HG02642 (cell line): ENCODE results near the gene DPM2.

Experiments used
- ATAC-seq: cut with Tn5 transposase; IDR thresholded peaks from one replicate; pipeline ENCODE4 v1.9.1; 2021; ENCODE audit warnings: mild to moderate bottlenecking; ENCODE audit not compliant: unreplicated experiment, poor library complexity

The DPM2 gene, protein sequence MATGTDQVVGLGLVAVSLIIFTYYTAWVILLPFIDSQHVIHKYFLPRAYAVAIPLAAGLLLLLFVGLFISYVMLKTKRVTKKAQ

DNA sequence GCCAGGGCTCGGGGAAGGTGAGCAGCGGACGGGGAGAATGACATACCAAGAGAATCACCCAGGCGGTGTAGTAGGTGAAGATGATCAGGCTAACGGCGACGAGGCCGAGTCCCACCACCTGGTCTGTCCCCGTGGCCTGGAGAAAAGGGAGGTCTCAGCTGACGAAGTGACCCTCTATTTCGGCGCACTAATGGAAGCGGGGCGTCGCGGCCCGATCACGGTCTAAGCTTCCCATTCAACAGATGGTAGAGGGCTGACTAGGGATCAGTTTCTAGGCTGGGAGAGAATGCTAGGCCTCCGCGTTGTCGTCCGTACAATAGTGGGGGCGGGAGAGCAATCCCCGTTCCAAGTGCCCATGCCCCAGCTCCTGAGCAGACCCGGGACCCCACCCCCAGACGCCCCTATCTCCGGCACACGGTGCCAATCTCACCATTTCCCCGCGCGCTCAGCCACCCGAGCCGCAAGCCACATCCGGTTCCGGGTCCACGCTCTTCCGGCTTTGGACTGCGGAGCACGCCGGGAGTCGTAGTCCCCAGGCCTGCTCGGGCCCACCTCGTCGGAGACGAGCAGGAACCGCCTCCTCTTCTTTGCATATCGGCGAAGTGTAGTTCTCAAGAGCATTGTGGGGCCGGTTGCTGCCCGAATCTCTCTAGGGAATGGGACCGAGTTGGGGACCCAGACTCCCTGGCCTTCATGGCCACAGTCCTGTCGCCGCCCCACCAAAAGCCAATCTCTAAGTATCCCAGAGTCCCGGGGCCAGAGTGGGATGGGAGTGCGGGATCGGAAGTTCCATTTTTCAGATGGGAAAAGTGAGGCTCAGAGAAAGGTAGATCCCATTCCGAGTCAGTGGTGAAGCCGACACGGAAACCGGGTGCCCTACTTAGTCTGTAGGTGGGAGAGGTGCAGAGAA lies at the start of gene DPM2:
TSS of gene DPM2 (minus strand) at position 467 of the 910 bp plus-strand sequence. CDS start at position 433, 34 bp downstream.
- ATAC-seq = peak; percentile 88

DNA sequence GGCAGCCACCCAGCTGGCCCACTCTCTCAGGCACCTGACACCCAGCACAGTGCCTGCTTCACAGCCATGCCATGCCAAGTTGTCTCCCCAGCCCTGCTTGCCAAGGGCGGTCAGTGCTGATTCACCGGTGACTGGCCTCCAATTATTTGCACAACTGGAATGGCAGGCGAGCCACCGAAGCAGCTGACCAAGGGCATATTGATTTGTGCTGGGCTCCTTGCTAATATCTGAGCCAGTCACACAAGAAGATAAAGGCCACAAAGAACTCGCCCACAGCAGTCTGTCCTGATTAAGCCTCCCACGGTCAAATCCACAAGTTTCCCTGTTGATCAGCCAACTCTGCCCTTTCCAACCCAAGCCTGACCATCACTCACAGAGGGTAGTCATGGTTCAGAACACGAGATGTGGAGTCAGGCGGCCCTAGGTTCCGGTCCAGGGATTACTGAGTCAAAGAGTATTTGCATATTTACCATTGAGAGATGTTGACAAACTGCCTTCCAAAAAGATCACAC lies 49.5 kb upstream of the DPM2 start:
- ATAC-seq = no peak

DNA sequence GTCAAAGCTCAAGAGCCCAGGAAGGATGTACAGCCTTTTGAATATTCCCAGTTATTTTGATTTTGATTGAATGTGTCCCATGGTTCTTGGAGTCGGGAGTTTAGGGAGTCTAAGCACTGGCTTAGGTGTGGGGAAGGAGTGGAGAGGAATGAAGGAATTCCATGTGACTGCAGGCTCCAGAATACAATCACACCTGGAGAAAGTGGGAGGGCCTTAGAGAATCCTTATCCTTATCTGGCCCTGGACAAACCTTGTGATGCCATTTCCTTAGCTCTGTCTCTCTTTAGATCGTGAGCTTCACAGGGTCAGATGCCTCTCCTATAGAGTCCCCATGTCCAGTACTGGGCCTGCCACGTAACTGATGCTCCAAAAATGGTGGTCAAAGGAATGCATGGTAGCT lies 47.4 kb upstream of the DPM2 start:
- no peak for ATAC-seq

DNA sequence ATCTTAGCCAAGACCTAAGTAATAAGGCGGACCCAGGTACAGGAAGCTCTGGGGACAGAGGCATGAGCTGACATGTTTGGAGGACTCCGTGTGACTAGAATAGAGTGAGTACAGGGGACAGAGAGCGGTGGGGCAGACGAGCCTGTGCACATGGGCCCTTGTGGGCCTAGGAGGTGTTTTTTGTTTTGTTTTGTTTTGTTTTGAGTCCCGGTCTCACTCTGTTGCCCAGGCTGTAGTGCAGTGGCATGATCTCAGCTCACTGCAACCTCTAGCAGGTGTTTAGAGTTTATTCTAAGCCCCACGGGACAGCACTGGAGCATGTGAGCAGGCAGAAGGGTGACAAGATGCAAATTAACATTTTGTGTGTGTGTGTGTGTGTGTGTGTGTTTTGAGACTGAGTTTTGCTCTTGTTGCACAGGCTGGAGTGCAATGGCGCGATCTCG lies 46.2 kb upstream of the DPM2 start:
- ATAC-seq = peak; percentile 30

DNA sequence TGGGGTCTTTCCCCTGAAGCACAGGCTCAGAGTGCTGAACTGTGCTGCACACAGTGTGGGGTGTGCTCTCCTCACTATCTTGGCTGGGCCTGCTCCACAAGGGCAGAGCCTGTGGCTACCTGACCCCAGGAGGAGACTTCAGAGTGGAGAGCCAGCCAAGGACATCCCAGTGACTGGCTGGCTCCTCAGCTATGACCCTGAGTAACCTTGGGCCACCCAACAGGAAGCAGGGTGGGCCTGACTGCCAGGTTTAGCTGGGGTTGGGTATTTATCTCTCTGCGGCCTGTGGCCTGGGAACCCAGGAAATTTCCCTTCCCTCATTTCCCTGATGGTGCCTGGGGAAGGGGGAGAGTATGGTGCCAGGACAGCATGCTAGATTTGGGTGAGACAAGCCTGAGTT lies 45.3 kb upstream of the DPM2 start:
- ATAC-seq = no peak

DNA sequence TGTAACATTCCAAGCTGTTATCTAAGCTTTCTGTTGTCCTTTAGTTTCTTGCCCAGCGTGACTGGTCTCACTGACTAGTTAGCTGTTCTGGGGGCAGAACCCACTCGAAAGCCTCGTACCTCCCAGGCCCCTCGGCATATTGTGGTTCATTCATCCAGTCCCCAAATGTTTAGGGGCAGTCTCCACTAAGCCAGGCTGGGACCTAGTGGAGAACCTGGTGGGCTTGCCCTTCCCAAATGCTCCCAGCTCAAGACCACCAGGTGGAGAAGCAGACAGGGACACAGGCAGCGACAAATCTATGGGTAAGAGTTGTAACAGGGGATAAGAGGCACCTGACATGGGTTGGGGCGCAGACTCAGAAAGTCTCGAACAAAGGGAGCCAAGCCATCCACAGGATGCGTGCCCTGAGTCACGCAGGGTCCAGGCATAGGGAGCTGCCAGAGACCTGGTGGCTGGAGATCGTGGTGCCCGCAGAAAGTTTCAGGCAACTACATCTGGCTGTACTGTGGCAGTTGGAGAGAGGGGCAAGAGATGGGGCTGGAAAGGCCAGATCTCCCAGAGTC lies 44.0 kb upstream of the DPM2 start:
- no peak for ATAC-seq

DNA sequence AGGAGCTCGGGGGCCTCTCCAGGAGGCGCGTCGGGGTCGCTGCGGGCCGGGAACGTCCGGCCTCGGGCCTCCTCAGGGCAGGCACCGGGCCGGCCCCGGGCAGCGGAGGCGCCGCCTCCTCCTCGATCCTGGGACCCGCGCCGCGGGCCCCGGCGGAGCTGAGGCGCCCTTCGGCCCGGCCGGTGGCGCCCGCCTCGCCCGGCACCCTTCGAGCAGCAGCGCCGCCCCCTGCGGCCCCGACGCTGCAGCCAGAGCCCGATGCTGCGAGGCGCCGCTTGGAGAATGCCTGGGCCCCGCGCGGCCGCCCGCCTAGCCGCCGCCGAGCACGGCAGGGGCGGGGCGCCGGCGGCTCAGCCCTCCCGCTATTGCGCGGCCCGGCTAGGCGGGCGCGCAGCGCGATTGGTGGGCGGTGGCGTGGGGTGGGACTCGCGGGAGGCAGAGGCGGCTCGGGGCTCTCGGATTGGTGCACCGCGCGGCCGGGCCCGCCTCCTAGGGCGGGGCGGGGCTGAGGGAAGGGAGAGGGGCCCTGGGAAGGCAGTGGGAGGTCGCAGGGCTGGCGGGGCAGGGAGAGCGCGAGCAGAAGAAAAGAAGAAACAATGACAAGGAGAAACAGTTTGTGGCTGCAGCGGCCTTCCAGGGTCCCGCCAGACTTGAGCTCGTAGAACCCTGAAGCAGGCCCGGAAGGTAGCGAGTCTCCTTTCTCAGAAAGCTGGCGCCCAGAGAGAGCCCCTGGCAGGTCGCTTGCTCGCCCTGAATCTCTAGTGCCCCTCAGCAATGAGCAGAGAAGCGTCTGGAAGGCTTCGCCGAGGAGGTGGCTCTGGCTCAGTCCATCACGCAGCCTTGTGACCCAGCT lies 43.3 kb upstream of the DPM2 start, which contains the start of gene EEIG1:
TSS of gene EEIG1 (minus strand) at position 284 of the 853 bp plus-strand sequence. CDS start 852 bp downstream, outside the sequence.
- ATAC-seq = peak; percentile 78

DNA sequence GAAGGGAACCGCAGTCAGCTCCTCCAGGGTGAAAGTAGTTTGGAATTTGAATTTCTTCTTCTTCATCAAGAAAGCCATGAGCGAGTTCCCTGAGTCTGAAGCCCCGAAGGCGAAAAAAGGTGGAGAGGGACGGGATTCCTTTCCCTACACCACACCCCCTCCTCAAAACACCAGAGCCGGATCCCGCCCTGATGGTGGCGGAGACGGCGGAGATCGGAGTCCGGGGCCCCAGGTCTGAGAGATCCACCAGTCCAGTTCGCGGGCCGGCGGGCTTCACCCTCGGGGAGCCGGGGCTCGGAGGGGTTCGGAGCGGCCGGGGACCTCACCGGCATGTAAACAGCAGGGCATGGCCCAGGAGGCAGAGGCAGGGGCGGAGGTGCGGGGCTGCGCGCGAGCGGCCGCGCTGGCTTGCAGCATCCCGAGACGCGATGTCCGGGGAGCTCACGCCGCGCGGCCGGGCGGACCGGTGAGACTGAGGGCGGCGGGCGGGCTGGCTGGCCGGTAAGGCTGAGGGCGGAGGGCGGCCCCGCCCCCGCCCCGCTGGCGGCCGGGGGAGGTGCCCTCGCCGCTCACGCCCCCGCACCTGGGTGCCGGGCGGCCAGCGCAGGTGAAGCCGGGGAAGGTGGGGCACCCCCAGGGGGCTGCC lies 42.5 kb upstream of the DPM2 start:
- ATAC-seq = peak; percentile 47

DNA sequence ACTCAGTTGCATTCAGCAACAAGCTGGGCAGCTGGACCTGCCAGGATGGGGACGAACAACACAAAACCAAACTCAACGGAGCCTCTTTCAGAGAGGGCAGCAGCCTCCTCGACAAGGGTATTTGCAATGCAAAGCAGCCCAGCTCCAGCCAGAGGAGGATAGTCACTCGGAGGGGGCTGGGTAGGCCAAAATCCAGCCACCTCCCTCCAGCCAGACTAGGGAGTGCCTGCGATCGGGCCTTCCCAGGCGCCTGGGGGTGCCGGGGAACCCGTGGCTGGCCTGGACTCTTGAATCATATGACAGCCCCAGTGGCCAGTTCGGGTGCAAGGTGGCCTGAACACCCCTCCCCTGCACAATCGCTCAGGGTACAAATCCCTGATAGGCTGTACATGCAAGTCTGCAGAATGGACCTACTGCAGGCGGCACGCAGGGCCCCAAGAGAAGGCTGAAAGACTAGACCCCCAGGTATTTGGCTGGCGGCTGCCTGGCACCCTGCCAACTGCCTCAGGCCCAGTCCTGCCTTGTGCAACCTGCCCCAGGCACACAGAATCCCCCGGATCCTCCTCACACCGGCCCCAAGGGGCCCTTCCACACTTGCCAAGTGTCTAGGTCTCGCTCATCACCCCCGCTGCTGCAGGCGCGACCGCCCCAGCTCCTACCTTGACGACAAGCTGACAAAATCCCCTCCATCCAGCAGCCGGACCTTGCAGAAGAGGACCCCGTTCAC lies 41.8 kb upstream of the DPM2 start:
- ATAC-seq = peak; percentile 25

DNA sequence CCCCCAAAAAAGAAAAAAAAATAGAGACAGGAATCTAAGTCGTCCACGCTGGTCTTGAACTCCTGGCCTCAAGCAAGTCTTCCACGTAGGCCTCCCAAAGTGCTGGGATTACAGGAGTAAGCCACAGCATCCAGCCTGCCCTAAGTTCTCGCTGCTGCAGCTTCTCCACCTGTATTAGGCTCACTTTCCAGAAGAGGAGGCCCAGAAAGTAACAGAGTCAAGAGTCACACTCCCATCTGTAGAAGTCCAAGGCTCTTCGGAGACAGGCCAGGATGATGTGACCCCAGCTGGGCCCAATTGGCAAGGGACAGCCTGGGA lies 41.3 kb upstream of the DPM2 start:
- ATAC-seq = no peak

DNA sequence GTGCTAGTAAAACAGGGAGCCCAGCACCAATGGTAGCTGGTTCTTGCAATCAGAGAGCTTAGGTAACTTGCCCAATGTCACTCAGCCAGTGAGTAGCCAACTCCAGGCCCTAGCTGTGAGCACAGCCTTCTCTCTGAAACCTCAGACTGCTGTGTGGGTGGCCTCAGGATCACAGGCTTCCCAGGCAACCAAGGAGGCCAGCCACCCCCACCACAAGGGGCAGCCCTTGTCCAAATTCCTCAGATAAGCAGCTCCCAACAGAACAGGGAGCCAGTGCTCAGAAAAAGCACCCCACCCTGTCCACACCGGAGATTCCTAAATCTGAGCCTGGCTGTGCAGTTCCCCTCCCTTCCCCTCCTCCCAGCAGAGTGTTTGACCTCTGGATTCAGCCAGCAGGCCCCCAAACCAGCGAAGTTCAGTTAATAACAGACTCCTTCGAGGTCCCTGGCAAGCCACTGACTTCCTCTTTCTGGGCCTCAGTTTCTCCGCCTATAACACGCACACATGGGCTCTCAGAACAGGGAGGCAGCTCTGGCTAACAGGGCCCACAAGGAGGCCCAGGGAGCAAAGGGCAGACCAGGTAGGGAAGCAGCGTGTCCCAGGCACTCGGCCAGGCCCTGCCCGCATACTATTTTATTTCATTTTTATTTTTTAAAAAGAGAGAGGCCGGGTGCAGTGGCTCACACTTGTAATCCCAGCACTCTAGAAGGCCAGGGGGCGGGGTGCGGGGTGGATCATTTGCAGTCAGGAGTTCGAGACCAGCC lies 40.4 kb upstream of the DPM2 start:
- no peak for ATAC-seq

DNA sequence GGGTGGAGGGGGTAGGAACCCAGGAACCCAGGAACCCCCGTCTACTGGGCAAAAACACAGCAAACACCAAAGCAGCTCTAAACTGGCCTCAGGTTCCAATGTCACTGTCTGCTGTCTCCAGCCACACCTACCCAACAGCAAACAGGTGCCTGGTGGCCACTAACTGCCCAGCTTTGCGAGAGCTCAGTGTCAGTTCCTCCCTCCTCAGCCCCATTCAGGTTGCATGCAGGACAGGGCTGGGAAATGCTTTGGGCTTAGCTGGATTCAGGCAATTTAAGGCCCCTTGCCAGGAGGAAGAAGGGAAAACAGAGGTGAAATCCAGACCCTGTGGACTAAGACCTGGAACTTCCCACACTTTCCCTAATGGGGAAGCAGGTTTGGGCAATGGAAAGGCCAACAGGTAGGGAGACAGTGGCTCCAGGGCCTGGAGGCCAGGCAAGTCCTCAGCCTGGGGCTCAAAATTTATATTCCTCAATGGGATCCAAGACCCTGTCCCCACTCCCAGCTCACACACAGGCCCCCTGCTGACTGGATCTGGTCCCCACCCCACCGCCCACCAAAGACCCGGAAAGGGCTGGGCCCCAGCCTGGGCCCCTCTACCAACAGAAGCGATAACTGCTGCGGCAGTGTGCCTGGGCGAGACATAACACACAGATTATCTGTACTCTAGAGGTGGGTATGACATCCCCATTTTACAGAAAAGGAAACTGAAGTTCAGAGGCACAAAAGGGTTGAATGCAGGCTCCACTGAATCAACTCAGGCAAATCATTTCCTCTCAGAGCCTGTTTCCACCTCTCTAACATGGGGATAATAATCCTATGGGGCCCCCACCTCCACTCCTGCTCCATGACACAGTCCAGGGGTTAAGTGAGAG lies 39.6 kb upstream of the DPM2 start:
- no peak for ATAC-seq

DNA sequence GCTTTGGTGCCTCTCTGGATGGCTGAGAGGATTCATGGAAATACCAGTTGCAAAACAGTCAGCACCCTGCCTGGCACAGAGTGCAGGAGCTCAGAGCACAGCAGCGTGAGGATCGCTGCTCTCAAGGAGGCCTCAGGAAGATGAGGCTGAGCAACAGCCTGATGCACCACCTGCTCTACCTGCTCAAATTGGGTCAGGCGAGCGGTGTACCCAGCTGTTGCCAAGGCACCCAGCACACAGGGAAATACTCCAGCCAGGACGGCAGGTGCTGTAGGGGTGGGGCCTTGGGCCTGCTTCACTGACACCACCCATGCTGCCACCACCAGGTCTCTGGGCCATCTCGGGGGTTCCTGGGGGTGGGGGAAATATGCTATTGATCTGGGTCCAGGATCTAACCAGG lies 38.8 kb upstream of the DPM2 start:
- ATAC-seq = no peak

DNA sequence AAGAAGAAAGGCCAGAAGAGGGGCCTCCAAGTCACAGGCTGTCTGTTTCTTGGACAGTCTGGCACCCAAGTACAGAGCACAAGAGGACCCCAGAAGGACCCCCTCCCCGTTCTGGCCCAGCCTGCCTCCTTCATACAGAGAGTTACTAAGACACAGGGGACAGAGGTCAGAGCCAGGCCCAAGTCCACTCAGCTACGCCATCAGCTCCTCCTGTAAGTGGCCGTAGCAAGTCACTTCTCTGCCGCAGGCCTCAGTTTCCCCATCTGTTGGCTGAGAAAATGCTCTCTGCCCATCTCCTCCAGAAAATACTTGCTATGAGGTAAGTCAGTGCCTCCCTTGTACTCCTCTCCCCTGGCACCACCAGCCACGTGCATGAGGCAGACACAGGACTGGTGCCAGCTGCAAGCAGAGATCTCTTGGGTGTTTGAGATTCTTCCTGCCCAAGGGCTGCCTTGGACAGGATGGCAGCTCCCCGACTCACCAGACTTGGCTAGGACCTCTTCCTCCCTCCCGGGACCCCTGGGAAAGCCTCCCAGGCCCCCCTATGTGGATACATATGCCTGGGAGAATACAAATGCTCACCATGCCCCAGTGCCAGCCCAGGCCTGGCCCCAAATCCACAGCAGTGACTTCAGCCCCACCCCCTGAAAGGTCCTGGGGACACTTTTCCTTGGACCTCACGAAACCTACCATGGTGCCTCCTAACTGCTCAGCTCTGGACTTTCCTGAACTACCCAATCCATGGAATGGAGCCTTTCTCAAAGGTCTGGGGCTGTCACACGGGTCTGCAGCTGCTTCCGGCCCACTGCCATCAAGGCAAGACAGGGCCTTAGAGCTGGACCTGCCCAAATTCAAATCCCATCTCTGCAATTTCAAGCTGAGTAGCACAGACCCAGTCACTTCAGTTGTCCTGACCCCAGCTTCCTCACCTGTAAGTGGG lies 38.0 kb upstream of the DPM2 start:
- ATAC-seq = no peak

DNA sequence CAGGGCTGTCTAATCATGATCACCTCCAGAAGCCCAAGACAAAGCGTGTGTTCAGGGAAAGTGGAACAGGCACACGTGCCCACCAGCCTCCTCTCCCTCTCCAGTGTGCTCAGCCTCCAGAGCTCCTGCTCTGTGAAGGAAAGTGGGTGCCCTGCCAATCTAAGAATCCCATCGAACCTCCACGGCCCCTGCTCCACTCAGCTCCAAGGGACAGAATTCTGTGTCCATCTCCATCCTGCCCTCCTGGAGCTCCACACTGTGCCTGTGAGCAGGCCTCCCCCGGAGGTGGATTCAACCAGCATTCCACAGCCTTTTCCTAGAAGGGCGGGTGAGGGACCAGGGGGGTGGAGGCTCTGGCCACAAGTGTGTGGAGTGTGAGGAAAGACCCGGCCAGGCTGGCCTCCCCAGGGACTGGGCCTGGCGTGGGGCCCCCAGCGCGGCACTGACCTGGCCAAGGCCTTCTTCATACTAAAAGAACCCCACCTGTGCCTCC lies 37.2 kb upstream of the DPM2 start:
- ATAC-seq = no peak

DNA sequence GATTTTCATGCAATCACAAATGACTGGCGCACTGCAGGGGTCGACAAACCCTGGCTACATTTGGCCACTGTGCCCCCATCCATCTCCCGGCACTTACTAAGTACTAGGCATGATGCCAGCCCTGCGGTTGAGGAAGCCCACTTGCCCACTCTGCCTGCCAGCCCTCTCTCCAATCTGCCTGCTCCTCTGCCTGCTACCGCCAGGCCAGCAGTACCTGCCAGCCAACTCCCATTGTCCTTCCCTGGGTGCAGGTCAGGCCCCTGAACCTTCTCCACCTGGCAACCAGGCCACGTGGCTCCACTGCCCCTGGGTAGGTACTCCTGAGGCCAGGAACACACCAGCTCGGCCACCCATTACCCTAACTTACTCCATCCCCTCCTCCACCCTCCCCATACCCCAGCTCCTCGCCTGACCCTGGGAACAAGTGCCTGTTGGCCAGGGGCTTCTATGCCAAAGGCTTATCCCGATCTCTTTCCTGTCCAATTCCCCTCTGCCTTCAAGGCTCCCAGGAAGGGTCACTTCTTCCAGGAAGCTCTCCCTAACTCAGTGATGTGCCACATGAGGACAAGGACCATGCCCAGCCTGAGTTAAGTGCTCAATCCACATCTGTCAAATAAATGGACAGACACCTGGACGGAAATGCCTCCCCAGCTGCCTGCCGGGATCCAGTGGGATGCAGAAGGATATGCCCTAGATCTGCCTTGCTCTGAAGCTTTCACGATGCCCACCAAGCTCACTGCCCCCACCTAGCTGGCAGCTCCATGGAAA lies 36.5 kb upstream of the DPM2 start:
- no peak for ATAC-seq
